COLO668 (cell line): ENCODE results near the gene GLIS1.

Experiments
- DNase-seq: peaks from one replicate; lab custom pipeline; 2025; ENCODE audit not compliant: unreplicated experiment; lab: John Stamatoyannopoulos, UW

Gene GLIS1

DNA sequence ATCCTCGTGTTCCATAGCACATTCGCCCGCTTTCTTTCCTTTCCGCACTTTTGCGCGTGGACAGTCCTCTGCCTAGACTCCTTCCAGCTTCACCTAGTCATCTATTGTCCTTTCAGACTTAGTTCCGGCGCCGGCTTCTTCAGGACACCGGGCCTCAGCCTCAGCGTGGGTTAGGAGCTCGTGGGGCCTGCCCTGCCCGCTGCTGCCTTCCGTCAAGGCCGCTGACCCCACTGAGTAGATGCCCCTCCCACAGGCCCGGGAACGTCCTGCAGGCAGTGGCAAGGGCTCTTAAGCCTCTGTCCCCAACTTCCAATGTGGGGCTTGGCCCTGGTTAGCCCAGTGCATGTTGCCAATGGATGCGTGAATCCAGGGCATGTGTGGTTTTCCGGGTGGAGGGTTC lies 268.4 kb downstream of the GLIS1 start:
- no peak for DNase-seq

DNA sequence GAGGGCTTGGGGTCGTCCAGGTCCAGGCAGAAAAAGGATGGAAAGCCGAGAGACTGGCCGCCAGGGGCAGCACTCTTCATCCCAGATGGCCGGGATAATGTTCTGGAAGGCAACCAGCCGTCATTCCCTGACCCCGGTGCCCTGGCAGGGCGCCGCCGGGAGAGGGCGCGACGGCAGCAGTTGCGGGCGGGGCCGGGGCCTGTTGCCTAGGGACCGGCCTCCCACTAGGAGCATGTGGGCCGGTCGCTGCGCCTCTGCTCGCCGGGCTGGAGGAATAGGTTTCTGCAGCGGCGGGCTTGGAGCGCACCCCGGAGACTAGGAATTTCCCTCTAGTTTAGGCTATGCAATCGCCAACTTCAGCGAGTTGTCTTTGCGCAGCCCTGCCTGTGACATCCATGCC lies 268.8 kb downstream of the GLIS1 start:
- peak; percentile 65 for DNase-seq

DNA sequence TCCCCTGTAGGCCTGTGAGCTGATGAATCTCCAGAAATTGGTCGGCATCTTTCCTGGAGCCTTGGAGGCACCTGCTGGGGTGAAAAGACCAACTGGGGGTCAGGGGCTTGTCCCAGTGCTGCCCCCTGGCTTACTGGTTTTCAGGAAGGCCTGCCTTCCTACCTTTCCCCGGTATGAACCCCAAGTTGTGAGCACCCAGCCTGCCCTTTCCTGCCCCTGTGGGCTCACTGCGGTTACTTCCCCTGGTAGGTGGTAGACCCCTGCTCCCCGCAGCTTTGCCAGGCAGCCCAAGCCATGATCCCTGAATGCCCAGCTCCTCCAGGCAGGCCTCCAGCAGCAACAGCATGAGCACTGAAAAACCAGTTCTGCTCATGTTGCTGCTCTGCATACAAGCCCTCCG lies 269.6 kb downstream of the GLIS1 start:
- DNase-seq: no peak

DNA sequence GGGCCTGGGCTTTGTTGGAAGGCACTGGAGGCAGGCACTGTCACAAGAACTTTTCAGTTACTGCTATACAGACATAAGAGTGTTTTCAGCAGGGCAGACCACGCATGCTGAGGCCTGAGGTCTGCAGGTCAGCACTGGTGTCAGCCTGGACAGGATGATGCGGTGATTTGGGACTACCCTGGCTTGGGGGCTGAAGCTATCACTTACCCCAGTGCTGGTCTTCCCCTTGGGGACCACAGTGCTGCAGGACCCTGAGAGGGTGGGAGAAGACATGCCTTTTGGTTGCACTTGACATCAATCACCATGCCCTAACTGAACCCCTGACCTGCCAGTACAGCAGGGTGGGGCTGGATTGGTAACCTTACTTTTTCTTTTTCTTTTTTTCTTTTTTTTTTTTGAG lies 270.6 kb downstream of the GLIS1 start:
- DNase-seq: no peak

DNA sequence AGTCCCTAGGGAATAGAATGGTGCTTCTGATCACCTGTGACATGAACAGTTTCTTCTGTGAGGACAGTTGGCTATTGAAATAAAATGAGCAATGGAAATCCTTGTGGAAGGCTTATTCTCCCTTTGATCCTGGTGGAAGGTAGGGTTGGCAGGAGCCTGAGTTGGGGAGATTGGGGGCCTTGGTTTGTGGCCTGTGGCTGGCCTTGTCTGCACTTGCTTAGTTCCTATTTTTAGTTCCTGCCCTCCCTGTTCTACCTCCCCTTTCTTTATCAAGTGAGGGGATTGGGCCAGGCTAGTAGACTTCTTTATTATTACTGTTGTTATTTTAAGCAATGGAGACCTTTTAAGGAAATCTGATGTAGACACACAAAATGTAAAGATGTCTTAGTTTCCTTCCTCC lies 271.6 kb downstream of the GLIS1 start:
- DNase-seq: no peak

DNA sequence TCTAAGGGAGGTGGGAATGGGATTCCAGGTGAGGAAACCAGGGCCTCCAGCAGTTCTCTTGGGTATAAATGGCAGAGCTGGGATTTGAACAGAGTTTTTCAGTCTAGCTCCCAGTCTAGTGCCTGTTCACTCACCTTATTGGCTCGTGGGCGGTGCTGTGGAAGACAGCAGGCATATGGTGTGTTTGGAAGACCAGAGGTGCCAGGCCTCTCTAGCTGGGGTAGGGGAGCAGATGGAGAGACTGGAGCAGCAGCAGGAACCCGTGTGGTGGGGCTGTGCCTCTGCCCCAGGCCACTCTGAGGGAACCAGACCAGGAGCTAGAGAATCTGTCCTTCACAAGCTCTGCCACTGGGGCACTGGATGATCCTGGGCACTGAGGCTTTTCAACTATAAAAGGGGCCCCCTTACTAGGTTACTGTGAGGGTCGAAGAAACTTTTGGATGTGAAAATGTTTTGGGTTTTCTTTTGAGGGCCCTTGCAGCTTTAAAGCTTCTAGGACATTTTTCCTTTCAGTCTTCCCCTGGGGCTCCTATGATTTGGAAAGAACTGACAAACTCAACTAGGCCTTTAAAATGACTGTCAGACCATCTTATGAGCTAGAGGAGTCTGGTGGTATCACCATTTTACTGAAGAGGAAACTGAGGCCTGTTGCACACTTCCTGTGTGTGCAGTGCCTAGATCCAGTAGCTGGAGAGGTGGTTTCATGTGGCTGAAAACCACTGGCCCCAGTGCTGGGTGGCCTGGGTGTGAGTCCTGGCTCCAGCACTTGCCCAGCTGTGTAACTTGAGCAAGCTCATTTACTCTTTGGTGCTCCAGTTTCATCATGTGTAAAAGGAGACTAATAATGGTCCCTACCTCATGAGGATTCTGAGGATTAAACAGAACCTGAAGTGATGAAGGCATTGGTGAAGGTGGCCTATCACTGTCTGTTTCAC lies 273.7 kb downstream of the GLIS1 start:
- no peak for DNase-seq

DNA sequence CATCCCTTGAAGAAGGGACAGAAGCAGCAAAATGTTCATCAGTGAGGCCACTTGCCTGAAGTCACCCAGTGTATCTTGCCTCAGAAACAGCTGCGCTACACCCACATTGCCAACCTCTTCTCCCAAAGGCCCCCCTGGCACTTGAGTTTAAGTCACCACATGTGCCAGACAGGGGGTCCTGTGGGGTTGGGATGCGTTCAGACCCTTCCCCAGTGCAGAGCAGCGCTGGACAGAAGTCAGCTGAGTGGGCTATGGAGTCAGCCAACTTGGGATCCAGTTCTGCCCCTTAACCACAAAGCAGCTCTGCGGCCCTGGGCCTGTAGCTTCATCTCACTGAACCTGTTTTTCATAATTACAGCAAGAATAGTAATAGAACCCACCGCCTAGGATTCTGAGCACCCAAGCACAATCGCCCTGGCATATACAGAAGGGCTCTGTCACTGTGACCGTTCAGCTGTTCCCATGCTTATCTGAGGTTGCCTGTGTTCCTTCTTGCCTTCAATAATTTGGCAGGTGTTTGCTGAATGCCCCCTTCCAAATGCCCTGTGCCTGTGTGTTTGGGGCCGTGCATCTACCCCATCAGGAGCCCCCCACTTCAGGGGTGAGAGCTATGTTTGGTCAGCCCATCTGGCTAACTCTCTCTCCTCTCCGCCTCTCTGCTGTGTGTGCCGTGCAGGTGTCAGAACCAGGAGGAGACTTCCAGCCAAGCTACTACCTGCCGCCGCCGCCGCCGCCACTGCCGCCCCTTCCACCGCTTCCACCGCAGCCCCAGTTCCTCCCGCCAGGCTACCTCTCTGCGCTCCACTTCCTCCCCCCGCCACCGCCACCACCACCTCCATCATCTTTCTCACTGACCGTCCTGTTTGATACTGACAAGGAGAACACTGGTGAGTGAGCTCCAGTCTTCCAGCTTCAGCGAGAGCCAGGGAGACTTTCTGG lies 274.7 kb downstream of the GLIS1 start:
- DNase-seq: no peak

DNA sequence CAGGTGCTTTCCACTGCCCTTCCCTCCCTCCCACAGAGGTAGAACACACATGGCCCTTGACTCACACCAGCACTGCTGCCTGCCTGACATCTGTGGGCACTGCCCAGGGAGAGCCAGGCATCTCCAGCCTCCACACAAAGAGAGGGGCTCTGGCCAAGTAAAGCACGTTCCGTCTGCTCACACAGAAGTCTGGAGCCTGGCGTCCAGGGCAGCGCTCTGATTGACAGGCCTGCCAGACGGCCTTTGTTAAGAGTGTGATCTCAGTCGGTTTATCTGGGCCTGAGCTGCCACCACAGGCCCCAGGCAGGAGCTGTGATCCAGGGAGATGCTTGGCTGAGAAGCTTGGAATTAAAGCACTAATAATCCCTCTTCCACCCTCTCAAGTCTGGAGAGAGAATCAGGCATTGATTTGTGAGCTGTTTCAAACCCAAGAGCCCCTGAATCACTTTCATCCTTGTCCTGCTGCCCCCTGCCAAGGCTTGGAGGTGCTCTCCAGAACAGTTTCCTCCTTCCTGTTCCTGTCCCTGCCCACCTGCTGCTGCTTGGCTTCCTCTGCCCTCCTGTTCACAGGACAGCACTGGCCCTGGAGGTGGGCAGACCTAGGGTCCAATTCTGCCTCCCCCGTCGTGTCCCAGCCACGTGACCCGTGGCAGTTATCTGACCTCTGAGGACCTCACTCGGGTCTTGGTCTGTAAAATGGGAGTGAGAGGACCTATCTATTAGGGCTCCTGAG lies 276.0 kb downstream of the GLIS1 start:
- no peak for DNase-seq

DNA sequence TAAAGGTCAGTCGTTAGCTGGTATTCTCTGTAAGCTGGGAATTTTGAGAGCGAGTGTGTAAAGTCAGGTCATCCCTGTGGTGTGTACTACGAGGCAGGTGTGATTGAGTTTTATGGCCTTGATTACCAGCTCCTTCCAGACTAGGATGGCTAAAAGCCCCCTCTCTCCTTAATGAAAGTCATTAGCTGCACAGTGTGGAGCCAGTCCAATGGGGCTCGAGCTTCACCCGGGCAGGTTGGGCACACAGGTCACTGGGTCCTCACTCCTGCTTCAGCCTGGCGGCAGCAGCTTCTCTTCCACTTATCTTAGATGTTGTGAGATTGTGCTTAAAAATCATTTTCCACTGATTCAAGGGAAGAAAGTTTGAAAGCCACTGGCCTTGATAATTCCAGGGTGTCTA lies 276.8 kb downstream of the GLIS1 start:
- DNase-seq: no peak

DNA sequence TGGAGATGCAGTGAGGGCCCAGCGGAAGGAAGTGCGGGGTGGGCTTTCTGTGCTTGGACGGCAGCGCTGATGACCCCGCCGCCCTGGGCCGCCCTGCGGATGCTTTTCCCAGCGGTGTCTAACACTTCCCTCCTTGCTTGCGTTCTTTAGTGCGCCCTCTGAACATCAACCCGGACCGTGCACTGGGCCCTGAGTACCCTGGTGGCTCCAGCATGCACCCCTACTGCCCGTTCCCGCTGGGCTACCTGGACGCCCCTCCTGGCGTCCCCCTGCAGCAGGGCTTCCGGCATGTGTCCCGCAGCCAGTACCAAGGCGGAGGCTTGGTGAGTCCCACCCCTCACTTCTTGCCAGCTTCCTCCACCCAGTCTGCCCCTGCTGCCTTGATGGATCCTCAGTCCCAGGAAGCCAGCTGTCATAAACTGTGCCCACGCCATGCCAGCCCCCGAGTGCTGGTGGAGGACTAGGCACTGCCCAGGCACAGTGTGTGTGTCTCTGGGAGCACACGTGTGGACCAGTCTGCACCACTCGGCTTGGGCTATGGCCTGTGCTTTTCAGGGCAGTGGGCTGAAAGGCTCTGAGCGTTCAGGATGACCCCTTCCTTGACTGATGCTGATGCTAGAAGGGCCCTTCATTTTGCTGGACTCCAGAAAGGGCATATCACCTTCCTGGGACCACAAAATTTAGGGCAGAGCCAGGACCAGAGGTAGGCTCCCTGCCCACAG lies 277.5 kb downstream of the GLIS1 start:
- DNase-seq: no peak

DNA sequence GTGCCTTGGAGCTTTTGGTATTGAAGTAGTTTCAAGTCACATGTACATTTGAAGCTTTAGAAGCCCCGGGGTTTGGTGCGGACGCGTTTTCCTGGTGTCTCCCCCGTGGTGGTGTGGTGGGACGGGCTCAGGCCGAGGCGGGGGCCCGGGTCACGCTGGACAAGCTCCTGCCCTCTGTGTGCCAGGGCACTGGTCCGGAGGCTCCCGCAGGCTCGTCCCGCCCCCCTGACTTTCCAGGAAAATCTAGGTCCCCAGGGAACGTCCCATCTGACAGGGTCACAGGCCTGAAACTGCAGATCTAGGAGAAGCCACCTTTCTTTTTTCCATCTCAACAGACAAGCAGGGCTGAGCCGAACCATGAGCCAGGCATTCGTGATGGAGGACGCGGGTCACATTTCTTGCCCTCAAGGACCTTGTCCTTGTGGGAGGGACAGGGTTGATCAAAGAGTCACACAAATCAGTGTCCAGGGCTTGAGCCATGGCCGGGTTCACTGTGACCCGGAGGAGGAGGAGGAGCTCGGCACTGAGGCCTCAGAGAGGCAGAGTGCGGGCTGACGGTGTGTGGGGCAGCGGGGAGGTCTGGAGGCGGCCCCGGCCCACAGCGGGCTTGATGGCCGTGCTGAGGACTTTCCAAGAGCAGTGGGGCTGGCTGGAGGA lies 278.2 kb downstream of the GLIS1 start:
- no peak for DNase-seq

DNA sequence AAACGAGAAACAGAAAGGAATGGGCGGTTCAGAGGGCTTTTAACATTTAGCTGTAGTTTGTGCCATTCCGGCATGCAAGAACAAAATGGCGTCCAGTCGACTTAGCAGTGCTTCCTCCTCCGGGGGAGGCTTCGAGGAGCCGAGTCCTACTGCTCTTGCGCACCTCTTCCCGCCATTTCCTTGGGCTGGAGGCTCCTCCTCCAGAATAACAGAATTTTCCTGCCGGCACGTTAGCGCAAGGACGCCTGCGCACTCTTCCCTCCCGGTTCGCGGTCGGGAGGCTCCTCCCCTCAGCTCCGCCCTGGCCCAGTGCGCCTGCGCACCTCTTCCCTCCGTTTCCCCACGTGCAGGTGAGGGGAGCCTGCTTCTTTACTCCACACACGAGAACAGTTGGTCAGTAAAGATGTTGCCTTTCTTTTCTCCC lies 278.7 kb downstream of the GLIS1 start:
- no peak for DNase-seq

DNA sequence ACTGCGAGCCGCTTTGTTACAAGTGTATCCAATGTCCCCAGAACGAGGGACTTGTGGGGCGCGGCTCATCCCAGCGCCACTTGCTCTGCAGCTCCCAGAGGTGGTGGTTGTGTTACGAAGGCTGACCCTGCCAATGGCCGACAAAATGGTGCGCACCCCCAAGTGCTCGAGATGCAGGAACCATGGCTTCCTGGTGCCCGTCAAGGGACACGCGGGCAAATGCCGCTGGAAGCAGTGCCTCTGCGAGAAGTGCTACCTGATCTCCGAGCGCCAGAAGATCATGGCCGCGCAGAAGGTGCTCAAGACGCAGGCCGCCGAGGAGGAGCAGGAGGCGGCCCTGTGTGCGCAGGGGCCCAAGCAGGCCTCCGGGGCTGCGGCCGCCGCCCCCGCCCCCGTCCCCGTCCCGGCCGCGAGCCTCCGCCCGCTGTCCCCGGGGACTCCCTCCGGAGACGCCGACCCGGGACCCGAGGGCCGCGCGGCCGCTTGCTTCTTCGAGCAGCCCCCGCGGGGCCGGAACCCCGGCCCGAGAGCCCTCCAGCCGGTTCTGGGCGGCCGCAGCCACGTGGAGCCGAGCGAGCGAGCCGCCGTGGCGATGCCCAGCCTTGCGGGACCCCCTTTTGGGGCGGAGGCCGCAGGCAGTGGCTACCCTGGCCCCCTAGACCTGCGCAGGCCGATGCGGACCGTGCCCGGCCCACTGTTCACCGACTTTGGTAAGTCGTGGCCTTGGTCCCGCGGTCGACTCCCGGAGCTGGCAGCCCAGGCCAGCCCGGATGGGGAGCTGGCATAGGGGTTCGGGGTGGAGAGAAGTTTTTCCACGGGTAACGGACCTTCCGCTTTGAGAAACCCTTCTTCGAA lies 279.4 kb downstream of the GLIS1 start, which contains the start of gene DMRTB1:
Gene DMRTB1 (plus strand): TSS at position 79 of the 855 bp plus-strand sequence. CDS start 55 bp downstream, at position 134.
- no peak for DNase-seq

DNA sequence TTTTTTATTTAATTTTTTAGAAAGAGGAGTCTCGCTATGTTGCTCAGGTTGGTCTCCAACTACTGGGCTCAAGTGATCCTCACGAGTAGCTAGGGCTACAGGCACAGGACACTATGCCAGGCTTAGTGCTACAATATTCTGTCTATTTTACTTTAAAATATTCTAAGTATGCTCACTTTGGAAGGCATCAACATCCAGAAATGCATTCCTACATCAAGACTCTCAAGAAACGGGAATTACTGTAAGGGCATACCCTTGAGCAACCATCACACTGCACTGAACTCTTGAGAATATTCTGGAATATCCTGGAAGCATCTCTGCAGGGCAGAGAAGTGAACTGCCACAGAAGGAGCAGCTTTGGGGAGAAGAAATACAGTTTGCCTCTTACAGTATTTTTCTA lies 280.3 kb downstream of the GLIS1 start:
- no peak for DNase-seq
